Measurements from ENCODE around the gene OPA1. TPM values are rescaled to one million over a fixed set of nuclear protein-coding genes. Genes with fewer than 3 reads are reported as not detected.

OPA1 gene
- total and polyA plus RNA-seq, 2 experiments from 2014 or later = 24.9 to 89.9 TPM

GRCh38 chr3:193742628-193743027, 149.6 kb downstream of the OPA1 start:
- no peaks in the 10 kb centered on the region for H3F3A ChIP-seq (replicated peaks; ENCODE audit: low read depth)
- H3K27ac ChIP-seq (ENCODE audit: low read depth) = no peak overlapping the region
- Mint-ChIP-seq H3K4me1 (peaks cover 29% of the 10 kb centered on the region), H3K27ac (no peak overlapping the region), H3K36me3 (ENCODE audit: low read depth) (no peaks in the 10 kb centered on the region), H3K4me3 (no peak overlapping the region), H3K9me3 (no peaks in the 10 kb centered on the region), H3K27me3 (ENCODE audit: insufficient read depth, low read depth, poor library complexity) (no peaks in the 10 kb centered on the region)
- TF ChIP-seq EZH2 (IDR thresholded peaks at IDR 0.05; ENCODE audit: low read depth, unreplicated experiment) (no peak), EZH2phosphoT487 (IDR thresholded peaks at IDR 0.05; ENCODE audit: unreplicated experiment) (no peak), STAT1 (IDR thresholded peaks at IDR 0.05; ENCODE audit: unreplicated experiment) (no peak), NANOG (IDR thresholded peaks at IDR 0.05; ENCODE audit: borderline replicate concordance) (no peak), CTCF (conservative IDR thresholded peaks at IDR 0.05; ENCODE audit: low read depth in 2 of 2) (no peak), CREB1 (CRISPR knock-in tag; IDR thresholded peaks at IDR 0.05; ENCODE audit: low read depth) (no peak), JUNB (IDR thresholded peaks at IDR 0.05; ENCODE audit: unreplicated experiment) (no peak), ZNF114 (CRISPR knock-in tag; IDR thresholded peaks at IDR 0.05) (no peak), ZNF331 (CRISPR knock-in tag; IDR thresholded peaks at IDR 0.05; ENCODE audit: low read depth) (no peak), POLR2AphosphoS5 (IDR thresholded peaks at IDR 0.05; ENCODE audit: low read depth) (no peak), ETS1 (IDR thresholded peaks at IDR 0.05) (no peak)
- TF ChIP-seq, protein P1, sequence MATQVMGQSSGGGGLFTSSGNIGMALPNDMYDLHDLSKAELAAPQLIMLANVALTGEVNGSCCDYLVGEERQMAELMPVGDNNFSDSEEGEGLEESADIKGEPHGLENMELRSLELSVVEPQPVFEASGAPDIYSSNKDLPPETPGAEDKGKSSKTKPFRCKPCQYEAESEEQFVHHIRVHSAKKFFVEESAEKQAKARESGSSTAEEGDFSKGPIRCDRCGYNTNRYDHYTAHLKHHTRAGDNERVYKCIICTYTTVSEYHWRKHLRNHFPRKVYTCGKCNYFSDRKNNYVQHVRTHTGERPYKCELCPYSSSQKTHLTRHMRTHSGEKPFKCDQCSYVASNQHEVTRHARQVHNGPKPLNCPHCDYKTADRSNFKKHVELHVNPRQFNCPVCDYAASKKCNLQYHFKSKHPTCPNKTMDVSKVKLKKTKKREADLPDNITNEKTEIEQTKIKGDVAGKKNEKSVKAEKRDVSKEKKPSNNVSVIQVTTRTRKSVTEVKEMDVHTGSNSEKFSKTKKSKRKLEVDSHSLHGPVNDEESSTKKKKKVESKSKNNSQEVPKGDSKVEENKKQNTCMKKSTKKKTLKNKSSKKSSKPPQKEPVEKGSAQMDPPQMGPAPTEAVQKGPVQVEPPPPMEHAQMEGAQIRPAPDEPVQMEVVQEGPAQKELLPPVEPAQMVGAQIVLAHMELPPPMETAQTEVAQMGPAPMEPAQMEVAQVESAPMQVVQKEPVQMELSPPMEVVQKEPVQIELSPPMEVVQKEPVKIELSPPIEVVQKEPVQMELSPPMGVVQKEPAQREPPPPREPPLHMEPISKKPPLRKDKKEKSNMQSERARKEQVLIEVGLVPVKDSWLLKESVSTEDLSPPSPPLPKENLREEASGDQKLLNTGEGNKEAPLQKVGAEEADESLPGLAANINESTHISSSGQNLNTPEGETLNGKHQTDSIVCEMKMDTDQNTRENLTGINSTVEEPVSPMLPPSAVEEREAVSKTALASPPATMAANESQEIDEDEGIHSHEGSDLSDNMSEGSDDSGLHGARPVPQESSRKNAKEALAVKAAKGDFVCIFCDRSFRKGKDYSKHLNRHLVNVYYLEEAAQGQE (IDR thresholded peaks at IDR 0.05; ENCODE audit: unreplicated experiment) = no peak
- TF ChIP-seq, protein P2, sequence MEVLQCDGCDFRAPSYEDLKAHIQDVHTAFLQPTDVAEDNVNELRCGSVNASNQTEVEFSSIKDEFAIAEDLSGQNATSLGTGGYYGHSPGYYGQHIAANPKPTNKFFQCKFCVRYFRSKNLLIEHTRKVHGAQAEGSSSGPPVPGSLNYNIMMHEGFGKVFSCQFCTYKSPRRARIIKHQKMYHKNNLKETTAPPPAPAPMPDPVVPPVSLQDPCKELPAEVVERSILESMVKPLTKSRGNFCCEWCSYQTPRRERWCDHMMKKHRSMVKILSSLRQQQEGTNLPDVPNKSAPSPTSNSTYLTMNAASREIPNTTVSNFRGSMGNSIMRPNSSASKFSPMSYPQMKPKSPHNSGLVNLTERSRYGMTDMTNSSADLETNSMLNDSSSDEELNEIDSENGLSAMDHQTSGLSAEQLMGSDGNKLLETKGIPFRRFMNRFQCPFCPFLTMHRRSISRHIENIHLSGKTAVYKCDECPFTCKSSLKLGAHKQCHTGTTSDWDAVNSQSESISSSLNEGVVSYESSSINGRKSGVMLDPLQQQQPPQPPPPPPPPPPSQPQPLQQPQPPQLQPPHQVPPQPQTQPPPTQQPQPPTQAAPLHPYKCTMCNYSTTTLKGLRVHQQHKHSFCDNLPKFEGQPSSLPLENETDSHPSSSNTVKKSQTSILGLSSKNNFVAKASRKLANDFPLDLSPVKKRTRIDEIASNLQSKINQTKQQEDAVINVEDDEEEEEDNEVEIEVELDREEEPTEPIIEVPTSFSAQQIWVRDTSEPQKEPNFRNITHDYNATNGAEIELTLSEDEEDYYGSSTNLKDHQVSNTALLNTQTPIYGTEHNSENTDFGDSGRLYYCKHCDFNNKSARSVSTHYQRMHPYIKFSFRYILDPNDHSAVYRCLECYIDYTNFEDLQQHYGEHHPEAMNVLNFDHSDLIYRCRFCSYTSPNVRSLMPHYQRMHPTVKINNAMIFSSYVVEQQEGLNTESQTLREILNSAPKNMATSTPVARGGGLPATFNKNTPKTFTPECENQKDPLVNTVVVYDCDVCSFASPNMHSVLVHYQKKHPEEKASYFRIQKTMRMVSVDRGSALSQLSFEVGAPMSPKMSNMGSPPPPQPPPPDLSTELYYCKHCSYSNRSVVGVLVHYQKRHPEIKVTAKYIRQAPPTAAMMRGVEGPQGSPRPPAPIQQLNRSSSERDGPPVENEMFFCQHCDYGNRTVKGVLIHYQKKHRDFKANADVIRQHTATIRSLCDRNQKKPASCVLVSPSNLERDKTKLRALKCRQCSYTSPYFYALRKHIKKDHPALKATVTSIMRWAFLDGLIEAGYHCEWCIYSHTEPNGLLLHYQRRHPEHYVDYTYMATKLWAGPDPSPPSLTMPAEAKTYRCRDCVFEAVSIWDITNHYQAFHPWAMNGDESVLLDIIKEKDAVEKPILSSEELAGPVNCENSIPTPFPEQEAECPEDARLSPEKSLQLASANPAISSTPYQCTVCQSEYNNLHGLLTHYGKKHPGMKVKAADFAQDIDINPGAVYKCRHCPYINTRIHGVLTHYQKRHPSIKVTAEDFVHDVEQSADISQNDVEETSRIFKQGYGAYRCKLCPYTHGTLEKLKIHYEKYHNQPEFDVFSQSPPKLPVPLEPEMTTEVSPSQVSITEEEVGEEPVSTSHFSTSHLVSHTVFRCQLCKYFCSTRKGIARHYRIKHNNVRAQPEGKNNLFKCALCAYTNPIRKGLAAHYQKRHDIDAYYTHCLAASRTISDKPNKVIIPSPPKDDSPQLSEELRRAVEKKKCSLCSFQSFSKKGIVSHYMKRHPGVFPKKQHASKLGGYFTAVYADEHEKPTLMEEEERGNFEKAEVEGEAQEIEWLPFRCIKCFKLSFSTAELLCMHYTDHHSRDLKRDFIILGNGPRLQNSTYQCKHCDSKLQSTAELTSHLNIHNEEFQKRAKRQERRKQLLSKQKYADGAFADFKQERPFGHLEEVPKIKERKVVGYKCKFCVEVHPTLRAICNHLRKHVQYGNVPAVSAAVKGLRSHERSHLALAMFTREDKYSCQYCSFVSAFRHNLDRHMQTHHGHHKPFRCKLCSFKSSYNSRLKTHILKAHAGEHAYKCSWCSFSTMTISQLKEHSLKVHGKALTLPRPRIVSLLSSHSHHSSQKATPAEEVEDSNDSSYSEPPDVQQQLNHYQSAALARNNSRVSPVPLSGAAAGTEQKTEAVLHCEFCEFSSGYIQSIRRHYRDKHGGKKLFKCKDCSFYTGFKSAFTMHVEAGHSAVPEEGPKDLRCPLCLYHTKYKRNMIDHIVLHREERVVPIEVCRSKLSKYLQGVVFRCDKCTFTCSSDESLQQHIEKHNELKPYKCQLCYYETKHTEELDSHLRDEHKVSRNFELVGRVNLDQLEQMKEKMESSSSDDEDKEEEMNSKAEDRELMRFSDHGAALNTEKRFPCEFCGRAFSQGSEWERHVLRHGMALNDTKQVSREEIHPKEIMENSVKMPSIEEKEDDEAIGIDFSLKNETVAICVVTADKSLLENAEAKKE (CRISPR knock-in tag; IDR thresholded peaks at IDR 0.05) = no peak
- no peak overlapping the region for H3K4me3 ChIP-seq
- no peaks in the 10 kb centered on the region for H3K9me2 ChIP-seq (ENCODE audit: insufficient read depth)
- peaks cover 11% of the 10 kb centered on the region for H3K4me1 ChIP-seq (ENCODE audit: insufficient read depth)
- H2AFZ ChIP-seq = peak overlapping the region; percentile 57; the same call in 1 of the 2 replicates
- H3K79me2 ChIP-seq (replicated peaks; ENCODE audit: insufficient read depth) = no peaks in the 10 kb centered on the region
- no peak overlapping the region for H3K4me2 ChIP-seq
- no peaks in the 10 kb centered on the region for H3K27me3 ChIP-seq (ENCODE audit: insufficient read depth)
- H4K20me1 ChIP-seq (replicated peaks; ENCODE audit: insufficient read depth) = no peaks in the 10 kb centered on the region
- no peak for DNase-seq (ENCODE audit: low spot score)
- no peak for ATAC-seq
- H3K36me3 ChIP-seq (ENCODE audit: insufficient read depth) = no peaks in the 10 kb centered on the region

Data from GM23338 (cell line).